CD4-positive, alpha-beta T cell treated with Interleukin-10 for 1 hour (primary cell): Measurements from ENCODE around the gene PFDN4.

Experiments
- DNase-seq: peaks from one replicate; pipeline ENCODE4 v3.0.0-alpha.2; 2020

The PFDN4 gene

GRCh38 chr20:54173653-54174456 is 34.0 kb upstream of the PFDN4 start, which contains the start of gene CYP24A1:
Gene CYP24A1, minus strand, starts transcription at chr20:54173986. Its CDS starts 407 bp downstream, at chr20:54173579.
- DNase-seq: no peak

DNA sequence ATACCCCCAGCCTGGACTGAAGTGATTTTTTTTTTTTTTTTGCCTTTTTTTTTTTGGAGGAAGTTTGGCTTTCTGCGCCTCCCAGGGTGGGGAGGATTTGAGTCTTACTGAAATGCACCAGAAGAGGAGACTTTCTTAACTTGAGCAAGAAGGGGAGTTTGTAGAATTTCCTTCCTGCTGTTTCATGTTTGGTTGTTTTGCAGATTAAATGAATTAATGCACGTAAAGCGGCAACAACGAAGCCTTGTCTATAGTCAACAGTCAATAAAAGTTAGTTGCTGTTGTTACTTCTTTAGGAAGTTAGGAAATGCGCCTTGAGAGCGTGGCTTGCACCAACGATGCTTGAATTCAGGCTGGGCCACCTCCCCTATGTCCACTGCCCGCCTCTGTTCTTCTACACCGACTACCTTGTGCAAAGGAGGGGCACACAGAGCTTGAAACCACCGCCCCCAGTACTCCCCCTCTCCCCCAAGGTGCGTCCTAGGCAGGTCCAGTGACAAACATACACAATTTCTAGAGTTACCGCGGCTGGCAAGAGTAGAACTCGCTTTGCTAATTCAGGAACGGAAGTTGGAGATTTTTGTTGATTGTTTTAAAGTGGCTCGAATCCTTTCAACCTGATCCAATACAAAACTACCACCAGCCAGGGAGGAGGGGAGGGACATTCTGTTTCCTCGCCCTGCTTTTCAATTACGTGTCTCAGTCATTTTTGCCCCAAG is 33.3 kb upstream of the PFDN4 start:
- no peak for DNase-seq

DNA sequence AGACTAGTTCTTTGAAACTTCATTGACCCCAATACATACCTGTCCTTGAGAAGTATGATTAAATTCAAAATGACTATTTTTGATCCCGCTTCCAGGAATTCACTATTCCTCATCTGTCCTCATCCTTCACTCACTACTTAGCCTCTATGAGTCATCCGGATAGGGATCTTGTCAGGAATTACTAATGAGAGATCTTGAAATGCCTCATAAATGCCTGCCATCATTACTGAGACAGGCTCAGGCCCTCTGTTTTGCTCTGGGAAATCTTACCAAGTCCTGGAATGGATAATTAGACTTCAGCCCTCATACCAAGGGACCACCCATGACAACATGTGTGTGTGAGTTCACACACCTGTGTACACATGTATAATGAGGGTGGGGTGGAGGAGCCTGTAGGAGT is 31.3 kb upstream of the PFDN4 start:
- no peak for DNase-seq

DNA sequence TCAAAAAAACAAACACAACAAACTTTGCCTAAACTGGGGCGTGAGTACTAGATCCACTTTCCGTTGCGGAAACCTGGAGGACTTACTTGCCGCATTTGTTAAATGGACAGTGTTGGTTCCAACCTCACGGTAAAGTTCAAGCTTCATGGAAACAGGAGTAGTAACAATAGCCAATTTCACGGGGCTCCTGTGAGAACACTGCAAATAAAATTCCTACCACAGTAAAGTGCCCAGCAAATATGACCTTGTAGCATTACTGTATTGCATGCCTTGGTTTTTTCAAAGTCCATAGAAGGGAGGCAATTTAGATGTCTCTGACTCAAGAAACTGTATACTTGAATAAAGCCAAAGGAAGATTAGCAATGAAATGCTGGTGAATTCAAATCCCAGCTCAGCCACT is 30.5 kb upstream of the PFDN4 start:
- no peak for DNase-seq

GRCh38 chr20:54178256-54178655 is 29.6 kb upstream of the PFDN4 start:
- no peak for DNase-seq

- no peak for DNase-seq
Measured at GRCh38 chr20:54179946-54180345, 27.9 kb upstream of the PFDN4 start.

GRCh38 chr20:54180931-54181330 is 27.0 kb upstream of the PFDN4 start:
- no peak for DNase-seq

DNA sequence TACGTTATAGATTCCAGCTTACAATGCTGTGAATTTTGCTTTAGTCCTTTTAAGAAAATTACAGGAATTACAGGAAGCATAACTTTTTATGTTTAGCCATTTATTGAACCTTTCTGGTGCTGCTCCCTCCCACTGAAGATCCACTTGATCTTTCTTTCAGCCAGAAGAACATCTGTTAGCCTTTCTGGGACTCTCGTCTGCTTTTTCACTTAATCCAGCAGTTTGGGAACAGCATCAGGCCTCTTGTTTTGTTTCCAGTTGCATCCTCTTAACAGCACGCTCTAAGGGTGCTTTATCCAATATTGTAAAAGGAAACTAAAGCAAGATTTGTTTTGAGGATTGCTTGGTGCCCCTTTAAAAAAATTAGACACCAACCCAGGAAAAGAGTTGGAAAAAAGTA is 23.8 kb upstream of the PFDN4 start:
- no peak for DNase-seq

DNA sequence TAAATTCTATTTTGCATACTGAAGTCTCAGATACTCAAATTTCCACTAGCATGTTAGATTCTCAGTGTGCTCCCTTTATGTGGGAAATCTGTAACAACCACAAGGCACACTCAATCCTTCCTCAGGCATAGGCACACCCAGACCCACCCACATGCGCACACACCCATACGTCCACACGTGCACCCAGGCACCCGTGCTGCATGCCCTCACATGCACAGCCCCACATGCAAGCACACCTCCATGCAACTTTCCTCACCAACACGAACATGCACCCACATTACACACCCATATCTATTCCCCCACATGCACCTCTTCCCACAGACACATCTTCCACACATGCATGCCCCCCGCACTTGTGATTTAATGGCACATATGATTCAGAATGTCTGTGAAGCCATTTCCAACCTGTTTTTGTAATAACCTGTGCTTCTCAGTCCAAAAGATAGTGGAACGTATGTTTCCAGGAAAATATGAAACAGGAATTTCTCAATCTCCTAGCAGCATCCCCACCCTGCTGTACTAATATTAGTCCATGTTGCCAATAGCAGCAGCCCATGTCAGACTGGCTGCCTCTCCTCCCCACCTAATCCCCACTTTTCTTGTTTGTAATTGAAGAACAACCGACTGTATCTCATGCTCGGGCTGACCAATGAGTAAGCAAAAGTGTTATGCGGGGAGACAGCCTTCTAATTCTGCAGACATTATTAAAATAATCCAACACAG is 22.8 kb upstream of the PFDN4 start:
- DNase-seq: no peak

DNA sequence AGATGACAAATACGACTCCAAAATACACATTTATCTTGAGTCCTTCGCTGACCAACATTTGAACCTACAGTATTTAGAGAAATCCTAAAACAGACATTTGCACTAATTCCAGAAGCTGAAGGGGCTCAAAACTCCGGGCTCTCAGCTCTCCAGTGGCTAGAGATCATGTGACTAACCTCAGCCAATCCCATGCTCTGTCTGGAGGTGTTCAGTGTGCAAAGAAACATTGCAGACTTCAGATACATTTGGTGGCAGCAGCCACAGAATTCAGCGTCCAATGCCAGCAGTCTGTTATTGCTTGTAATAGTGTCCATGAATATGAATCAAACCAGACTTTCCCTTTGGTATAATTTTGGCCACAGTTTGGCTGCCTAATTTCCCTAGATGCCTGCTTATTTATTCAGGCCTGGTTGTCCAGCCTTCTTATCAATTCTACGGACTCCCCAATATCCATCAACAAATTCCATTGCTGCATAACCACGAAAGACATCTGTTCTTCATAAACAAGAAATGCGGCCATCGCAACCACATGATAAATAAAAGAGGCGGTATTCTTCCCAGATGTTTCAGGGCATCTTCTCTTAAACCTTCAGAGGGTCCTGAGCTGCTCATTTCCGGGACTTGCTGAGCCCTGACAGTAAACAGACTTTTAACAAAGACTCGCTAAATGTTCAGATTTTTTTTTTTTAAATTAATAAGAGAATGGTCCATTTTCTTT is 19.6 kb upstream of the PFDN4 start:
- no peak for DNase-seq

GRCh38 chr20:54189630-54190029 is 18.3 kb upstream of the PFDN4 start:
- DNase-seq: no peak

DNA sequence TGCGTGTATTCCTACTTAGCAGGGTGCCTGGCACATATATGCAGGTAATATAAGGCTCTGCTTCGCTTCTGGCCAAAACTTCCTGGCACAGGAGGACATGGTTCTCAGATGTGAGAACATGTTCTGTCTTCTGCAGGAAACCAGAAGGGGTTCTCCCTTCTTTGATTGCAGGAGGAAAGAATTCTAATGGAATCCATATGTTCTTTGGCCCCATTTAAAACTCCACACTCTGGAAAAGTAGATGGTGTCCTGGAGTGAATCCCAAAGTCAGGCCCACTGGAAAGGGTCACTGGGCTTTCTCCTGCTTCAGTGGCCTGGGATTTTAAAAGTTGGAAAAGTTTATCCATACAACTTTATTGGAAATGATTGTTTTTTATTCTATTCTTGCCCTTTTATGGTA is 17.7 kb upstream of the PFDN4 start:
- no peak for DNase-seq

GRCh38 chr20:54193817-54194216 is 14.1 kb upstream of the PFDN4 start:
- DNase-seq: no peak

DNA sequence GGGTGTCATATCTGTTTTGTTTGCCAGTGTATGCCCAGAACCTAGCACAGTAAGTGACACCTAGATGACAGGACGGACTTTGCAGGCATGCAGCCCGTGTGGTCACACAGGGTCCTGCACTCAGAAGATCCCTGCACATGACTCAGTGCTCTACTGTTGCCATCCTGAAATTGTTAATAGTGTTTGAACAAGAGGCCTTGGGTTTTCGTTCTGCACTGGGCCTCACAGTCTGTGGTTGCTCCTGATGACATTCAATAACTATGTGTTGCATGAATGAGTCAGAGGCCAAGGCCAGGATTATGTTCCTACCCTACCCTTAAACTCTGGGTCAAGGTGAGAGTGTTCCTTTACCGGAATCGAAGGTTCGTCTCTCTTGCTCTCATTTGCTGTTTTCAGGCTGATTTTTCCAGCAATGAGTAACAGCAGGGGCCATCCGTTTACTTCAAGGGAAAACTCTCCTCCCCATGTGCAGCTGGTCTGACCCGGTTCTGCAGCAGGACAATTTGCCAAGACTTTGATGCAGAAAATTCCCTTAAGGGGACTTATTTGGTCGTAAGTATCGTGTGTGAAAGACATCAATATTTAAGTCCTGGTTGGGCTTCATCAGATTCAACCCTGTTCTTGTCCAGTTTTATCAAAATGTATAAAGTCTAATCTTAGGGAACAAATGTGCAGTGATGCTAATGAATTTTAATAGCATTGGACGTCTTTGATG is 13.0 kb upstream of the PFDN4 start:
- DNase-seq: no peak

- no peak for DNase-seq
Measured at GRCh38 chr20:54195483-54196472, 12.1 kb upstream of the PFDN4 start.

DNA sequence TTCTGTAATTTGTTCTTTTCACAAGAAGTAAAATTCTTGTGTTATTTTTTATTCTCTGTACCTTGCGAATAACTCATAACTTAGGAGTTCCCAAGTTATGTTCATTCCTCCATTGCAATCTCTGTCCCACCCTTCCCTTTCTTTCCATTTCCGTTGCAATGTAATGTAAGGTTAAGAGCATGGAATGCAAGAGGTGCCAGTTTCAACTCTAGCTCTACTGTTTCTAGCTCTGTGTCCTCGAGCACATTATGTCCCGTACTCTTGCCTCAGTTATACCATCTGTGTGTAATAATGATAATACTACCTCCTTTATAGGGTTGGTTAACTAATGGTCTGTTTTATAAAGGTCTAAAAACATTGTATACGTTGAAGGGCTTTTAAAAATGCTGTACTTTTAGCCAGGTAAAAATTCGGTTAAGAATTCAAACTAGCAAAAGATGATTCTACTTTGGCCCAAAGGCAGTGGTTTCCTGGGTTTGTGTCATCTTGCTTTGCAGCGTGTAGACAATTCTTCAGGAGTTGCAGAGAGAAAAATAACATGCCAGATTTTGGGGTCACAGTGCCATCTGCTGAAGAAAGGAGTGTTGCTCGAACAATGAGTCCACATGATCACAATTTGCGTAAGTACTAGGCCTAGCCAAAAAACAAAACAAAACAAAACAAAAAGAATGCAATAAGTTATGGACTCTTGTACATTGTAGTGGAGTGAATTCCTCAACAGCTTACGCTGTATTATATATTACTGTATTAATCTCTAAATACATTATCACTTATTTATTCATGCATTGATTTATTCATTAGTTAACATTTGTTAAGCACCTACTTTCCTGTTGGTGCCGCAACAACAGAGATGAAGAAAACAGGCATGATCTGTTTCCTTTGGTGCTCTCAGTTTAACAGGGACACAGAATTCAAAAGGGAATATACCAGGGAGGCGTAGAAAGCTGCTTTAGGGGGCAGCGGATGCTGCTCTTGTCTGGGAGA is 10.0 kb upstream of the PFDN4 start:
- DNase-seq: no peak

- DNase-seq: no peak
Measured at GRCh38 chr20:54199283-54199682, 8.6 kb upstream of the PFDN4 start.

GRCh38 chr20:54199721-54200176 is 8.1 kb upstream of the PFDN4 start:
- peak; percentile 72 for DNase-seq

DNA sequence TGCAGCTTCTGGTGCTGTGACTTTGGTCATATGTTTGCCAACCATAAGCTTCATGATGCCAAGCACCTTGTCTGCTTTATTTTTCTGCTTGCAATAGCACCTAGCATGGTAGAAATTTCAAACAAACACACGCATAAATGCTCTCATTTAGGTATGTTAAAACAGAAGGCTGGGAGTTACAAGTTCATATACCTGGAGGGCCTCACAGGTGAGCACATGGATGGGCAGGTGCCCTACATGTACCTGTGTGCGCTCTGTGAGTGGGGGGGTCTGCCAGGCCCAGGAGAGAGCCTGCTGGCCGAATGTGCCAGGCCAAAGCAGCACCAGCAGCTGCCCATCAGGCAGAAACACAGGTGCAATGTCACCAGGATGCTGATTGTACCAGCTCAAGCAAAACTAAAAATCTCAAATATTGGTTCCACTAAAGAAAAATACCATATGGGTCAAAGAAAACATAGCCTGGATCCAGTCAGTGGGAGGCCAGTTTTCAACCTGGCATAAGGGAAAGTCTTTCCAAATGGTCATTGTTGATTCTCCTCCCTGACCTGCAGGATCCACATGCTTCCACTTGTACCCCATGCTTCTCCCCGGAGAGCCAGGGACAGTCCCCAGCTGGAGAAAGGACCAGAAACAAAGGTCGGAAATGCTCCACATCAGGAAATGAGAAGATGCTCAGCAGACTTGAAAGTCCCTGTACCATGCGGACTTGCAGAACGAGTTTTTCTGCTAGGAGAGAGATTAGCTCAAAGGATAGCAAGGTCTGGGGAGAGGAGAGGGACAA is 7.2 kb upstream of the PFDN4 start:
- DNase-seq: no peak
